K562 (cell line): ENCODE data around the gene POLE2. TPM values are rescaled to one million over a fixed set of nuclear protein-coding genes. Genes with fewer than 3 reads are reported as not detected.
A peak's percentile ranks its signal among the peaks of the same experiment; 100 is the strongest.
"Not testable (repeated sequence)": the region's sequence is repeated elsewhere in the genome, so short reads cannot be mapped to it uniquely, and the experiment has no call there.

Experiments
- ATAC-seq: fragments of 200-7000 bp; cut with Tn5 transposase; 3 replicates; pipeline ENCODE4 v1.9.1; 2020; ENCODE audit warnings: moderate library complexity
- BruUV-seq: library from RNA; stranded (reverse); fragments of 400-500 nt; replicated peaks from 2 replicates; lab custom pipeline; 2021; lab: Mats Ljungman, UMichigan
- CTCF ChIA-PET: fragments of 300-600 bp; formaldehyde crosslinking; extraction: SDS; loops from one replicate; lab custom pipeline; 2021; ENCODE audit warnings: low intra/inter-chr PET ratio; lab: Yijun Ruan, JAX
- POLR2A ChIA-PET: fragments of 300-600, 350-650 bp; sonication (Branson Sonifier 250); formaldehyde crosslinking; extraction: SDS; loops from one replicate; lab custom pipeline; 2021; ENCODE audit warnings: antibody characterized with exemption, inconsistent platforms; lab: Yijun Ruan, JAX
- DNase-seq, 4 experiments: peaks; one replicate each; pipeline versions ENCODE4 v3.0.0 to v3.0.0-alpha.2; 2011 to 2018; ENCODE audit warnings: low spot score in 3 of 4, mixed read lengths in 3 of 4; ENCODE audit errors: extremely low read depth in 1 of 4
- FAIRE-seq: peaks from 2 replicates; lab custom pipeline; 2011; peaks lifted over from hg19 to GRCh38; lab: Jason Lieb, UNC
- H2AFZ ChIP-seq: 2 replicates; pipeline ENCODE4 v1.6.0; 2011; ENCODE audit warnings: low read depth, low read length, control low read depth, inconsistent platforms
- H3K27ac ChIP-seq: fragments of 200-600 bp; 3 replicates; pipeline ENCODE4 v1.8.0; 2011; ENCODE audit warnings: low read depth, mild to moderate bottlenecking, control low read depth, inconsistent platforms, low read length, moderate library complexity, mixed read lengths; ENCODE audit errors: extremely low read depth
- H3K27me3 ChIP-seq, 2 experiments: fragments of 300-600 bp in 1 of 2; 2 replicates in 1 of 2; 3 replicates in 1 of 2; pipeline versions ENCODE4 v1.6.0 to v1.8.0; 2011; ENCODE audit warnings: inconsistent platforms in 2 of 2, low read length in 2 of 2, mild to moderate bottlenecking in 1 of 2, mixed read lengths in 1 of 2, moderate library complexity in 1 of 2; ENCODE audit not compliant: control insufficient read depth in 2 of 2, insufficient read depth in 2 of 2
- H3K36me3 ChIP-seq: fragments of 300-600 bp; 3 replicates; pipeline ENCODE4 v1.8.0; 2011; ENCODE audit warnings: mild to moderate bottlenecking, low read length, inconsistent platforms; ENCODE audit not compliant: control insufficient read depth, insufficient read depth
- H3K4me1 ChIP-seq, 2 experiments: fragments of 200-600 bp in 1 of 2; replicated peaks in 1 of 2; 2 replicates in 1 of 2; 3 replicates in 1 of 2; pipeline versions ENCODE4 v1.5.1 to v1.8.0; 2011; ENCODE audit warnings: inconsistent platforms in 2 of 2, low read length in 2 of 2, mild to moderate bottlenecking in 1 of 2, mixed read lengths in 1 of 2, moderate library complexity in 1 of 2; ENCODE audit not compliant: control insufficient read depth in 2 of 2, insufficient read depth in 2 of 2
- H3K4me2 ChIP-seq: 2 replicates; pipeline ENCODE4 v1.6.1; 2011; ENCODE audit warnings: low read length, control low read depth, inconsistent platforms, mixed read lengths; ENCODE audit not compliant: insufficient read depth
- H3K4me3 ChIP-seq: fragments of 200-600 bp; sonication (generic), shearing (Covaris generic); 2 replicates; pipeline ENCODE4 v1.5.1; 2016; ENCODE audit warnings: control low read depth, inconsistent platforms
- H3K79me2 ChIP-seq: fragments of 200-600 bp; 3 replicates; pipeline ENCODE4 v1.8.0; 2011; ENCODE audit warnings: low read length, inconsistent platforms; ENCODE audit not compliant: control insufficient read depth, insufficient read depth
- H3K9ac ChIP-seq, 2 experiments: 2 replicates each; pipeline versions ENCODE4 v1.6.0 to v1.6.1; 2011; ENCODE audit warnings: low read depth in 2 of 2, low read length in 2 of 2, control low read depth in 1 of 2, inconsistent platforms in 1 of 2, mild to moderate bottlenecking in 1 of 2, mixed read lengths in 1 of 2; ENCODE audit not compliant: insufficient read depth in 1 of 2
- H3K9me1 ChIP-seq: one replicate; pipeline ENCODE4 v1.6.0; 2011; ENCODE audit warnings: inconsistent platforms, mild to moderate bottlenecking, low read length, moderate library complexity; ENCODE audit not compliant: control insufficient read depth, insufficient read depth
- H3K9me3 ChIP-seq: replicated peaks from 2 replicates; pipeline ENCODE4 v1.5.1; 2011; ENCODE audit warnings: low read depth, low read length, inconsistent platforms; ENCODE audit not compliant: control insufficient read depth, insufficient read depth
- H4K20me1 ChIP-seq: replicated peaks from 2 replicates; pipeline ENCODE4 v1.6.1; 2011; ENCODE audit warnings: low read length, inconsistent platforms, mixed read lengths; ENCODE audit not compliant: control insufficient read depth, insufficient read depth
- ZNF79 ChIP-seq: fragments of 250-450 bp; sonication (Bioruptor Pico); IDR thresholded peaks from 2 replicates; pipeline ENCODE4 v1.4.0; 2020; ENCODE audit warnings: low read depth, mild to moderate bottlenecking, moderate library complexity
- WGBS: fragments of 100-300 bp; shearing (Covaris generic); methylation state at CpG from one replicate; pipeline ENCODE4 v1.1.6; 2016; ENCODE audit warnings: low coverage, mixed read lengths; ENCODE audit not compliant: insufficient coverage; ENCODE audit errors: missing lambda C conversion rate; 5-methylcytosine and 5-hydroxymethylcytosine counted together
- in situ Hi-C: fragments of 300-500 bp; cut with MboI; formaldehyde crosslinking; loops from 4 replicates; pipeline ENCODE4 v1.15.0; 2018; ENCODE audit warnings: inconsistent platforms, mixed read lengths
- intact Hi-C: fragments of 100-400 bp; cut with micrococcal nuclease; formaldehyde crosslinking; loops from 2 replicates; pipeline ENCODE4 v1.14.2; 2022
- polyA plus RNA-seq, 8 experiments: library from polyadenylated mRNA; depleted of rRNA in 4 of 8; stranded (reverse) in 5 of 8; unstranded in 3 of 8; fragments of >200 nt; fragmentation: Nextera tagmentation in 2 of 8; fragmentation: Illumina TruSeq in 1 of 8; extraction: Ambion mirVana in 2 of 8; extraction: Trizol in 1 of 8; gene quantifications; 2 replicates each; pipeline versions ENCODE4 v1.2.1 to v1.2.3, GENCODE V29; 2011 to 2014; ENCODE audit warnings: inconsistent platforms in 1 of 8, missing spikeins in 1 of 8
- total RNA-seq, 7 experiments: library from RNA; depleted of rRNA in 6 of 7; stranded (reverse); fragments of >200 nt in 6 of 7; fragmentation: Illumina TruSeq in 2 of 7; extraction: Trizol in 2 of 7; gene quantifications; 2 replicates each; pipeline versions ENCODE4 v1.2.1 to v1.2.3, GENCODE V29; 2011 to 2021; ENCODE audit warnings: low replicate concordance in 1 of 7
- TF ChIP-seq, protein P1 (sequence below): sonication (generic); formaldehyde crosslinking; IDR thresholded peaks from 2 replicates; pipeline ENCODE4 v1.5.0; 2020; ENCODE audit warnings: missing genetic modification reagents
- TF ChIP-seq, protein P2 (sequence below): fragments of 250-450 bp; sonication (Bioruptor Pico); IDR thresholded peaks from 2 replicates; pipeline ENCODE4 v1.9.0; 2021; ENCODE audit warnings: mild to moderate bottlenecking, inconsistent platforms

The POLE2 gene
- total and polyA plus RNA-seq, 9 of the 15 experiments (the other 6 are each of a cell fraction or from before 2014, with no cell fraction given): 30.7 to 78.4 (median 55.4) TPM

DNA sequence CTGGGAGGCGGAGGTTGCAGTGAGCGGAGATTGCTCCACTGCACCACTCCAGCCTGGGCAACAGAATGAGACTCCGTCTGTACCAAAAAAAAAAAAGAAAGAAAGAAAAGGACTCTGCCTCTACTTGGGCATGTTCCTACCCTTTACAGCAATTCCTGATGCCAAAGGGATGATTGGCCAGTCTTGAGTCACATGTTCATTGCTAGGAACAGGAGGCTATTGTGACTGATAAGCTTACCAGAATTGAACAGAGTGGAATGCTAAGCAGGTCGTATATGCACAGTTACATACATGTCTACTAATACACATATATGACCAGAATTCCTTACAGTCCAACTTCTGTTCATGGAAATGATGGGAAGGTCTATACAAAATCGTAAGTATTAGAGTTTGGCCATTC lies 39.2 kb upstream of the POLE2 start:
- no peak for DNase-seq
- intact Hi-C loops (no loop called here), in situ Hi-C loops (no loop called here)
- peak; percentile 15 for FAIRE-seq
- Histone ChIP-seq H3K9ac (no peak overlapping the region), H3K4me1 (no peaks in the 10 kb centered on the region; a peak in 1 of 5 replicates), H3K4me3 (no peak overlapping the region), H3K27me3 (no peaks in the 10 kb centered on the region), H4K20me1 (no peaks in the 10 kb centered on the region), H3K27ac (no peak overlapping the region), H3K4me2 (no peak overlapping the region), H3K9me3 (no peaks in the 10 kb centered on the region), H3K36me3 (no peaks in the 10 kb centered on the region), H2AFZ (no peak overlapping the region), H3K9me1 (no peaks in the 10 kb centered on the region), H3K79me2 (no peaks in the 10 kb centered on the region)
- TF ChIP-seq, protein P1, sequence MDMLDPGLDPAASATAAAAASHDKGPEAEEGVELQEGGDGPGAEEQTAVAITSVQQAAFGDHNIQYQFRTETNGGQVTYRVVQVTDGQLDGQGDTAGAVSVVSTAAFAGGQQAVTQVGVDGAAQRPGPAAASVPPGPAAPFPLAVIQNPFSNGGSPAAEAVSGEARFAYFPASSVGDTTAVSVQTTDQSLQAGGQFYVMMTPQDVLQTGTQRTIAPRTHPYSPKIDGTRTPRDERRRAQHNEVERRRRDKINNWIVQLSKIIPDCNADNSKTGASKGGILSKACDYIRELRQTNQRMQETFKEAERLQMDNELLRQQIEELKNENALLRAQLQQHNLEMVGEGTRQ (CRISPR knock-in tag): peak; percentile 33
- TF ChIP-seq ZNF79 (CRISPR knock-in tag): no peak
- TF ChIP-seq, protein P2, sequence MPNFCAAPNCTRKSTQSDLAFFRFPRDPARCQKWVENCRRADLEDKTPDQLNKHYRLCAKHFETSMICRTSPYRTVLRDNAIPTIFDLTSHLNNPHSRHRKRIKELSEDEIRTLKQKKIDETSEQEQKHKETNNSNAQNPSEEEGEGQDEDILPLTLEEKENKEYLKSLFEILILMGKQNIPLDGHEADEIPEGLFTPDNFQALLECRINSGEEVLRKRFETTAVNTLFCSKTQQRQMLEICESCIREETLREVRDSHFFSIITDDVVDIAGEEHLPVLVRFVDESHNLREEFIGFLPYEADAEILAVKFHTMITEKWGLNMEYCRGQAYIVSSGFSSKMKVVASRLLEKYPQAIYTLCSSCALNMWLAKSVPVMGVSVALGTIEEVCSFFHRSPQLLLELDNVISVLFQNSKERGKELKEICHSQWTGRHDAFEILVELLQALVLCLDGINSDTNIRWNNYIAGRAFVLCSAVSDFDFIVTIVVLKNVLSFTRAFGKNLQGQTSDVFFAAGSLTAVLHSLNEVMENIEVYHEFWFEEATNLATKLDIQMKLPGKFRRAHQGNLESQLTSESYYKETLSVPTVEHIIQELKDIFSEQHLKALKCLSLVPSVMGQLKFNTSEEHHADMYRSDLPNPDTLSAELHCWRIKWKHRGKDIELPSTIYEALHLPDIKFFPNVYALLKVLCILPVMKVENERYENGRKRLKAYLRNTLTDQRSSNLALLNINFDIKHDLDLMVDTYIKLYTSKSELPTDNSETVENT: no peak
- peak; percentile 55 for ATAC-seq
- BruUV-seq: no TSS peak
- ChIA-PET POLR2A (no interaction called here), CTCF (no interaction called here)
- WGBS: 43% methylated on average over 5 of the region's 5 CpGs

DNA sequence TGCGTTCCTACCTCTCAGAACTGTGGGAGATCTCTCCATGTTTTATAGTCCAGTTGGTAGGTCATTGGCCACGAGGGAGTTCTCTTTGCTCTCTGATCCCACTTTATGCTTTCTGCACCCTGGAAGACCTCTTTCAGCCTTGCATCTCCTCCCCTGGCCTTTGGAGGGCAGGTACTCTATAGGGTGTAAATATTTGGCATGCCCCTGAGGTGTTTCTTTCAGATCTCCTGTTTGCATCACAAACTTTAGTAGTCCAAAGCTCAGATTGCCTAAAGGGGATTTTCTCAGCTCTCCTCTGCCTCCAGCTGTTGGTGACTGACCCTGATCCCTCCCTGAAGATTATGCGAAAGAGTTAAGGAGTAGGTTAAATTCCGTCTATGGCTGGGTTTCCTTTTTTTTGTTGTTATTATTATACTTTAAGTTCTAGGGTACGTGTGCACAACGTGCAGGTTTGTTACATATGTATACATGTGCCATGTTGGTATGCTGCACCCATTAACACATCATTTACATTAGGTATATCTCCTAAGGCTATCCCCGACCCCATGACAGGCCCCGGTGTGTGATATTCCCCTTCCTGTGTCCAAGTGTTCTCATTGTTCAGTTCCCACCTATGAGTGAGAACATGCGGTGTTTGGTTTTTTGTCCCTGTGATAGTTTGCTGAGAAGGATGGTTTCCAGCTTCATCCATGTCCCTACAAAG lies 33.9 kb upstream of the POLE2 start:
- in situ Hi-C loops, ATAC-seq, POLR2A ChIA-PET, H3K4me3 ChIP-seq, H3K4me2 ChIP-seq, H3K9me3 ChIP-seq, DNase-seq, H3K4me1 ChIP-seq, H3K27ac ChIP-seq, H3K79me2 ChIP-seq, intact Hi-C loops, H2AFZ ChIP-seq, H3K36me3 ChIP-seq, FAIRE-seq, H3K9ac ChIP-seq, H3K27me3 ChIP-seq, H3K9me1 ChIP-seq, H4K20me1 ChIP-seq, BruUV-seq: not testable (repeated sequence)
- CTCF ChIA-PET: interaction anchor here (0.6 kb wide), 1 partner anchor 109 kb away, joined by 4 read pairs; no protein-coding TSS in a partner anchor
- 35% methylated on average over 8 of the region's 9 CpGs for WGBS
